ENCODE measurements around the gene ALG13.

GRCh38 chrX:111742018-111742417, 61.0 kb downstream of the ALG13 start:
- no peak for TF ChIP-seq CTCF (conservative IDR thresholded peaks at IDR 0.05; ENCODE audit: low read depth in 2 of 2)
- no peak for TF ChIP-seq CREB1 (CRISPR knock-in tag; IDR thresholded peaks at IDR 0.05; ENCODE audit: low read depth)
- no peak for TF ChIP-seq POLR2AphosphoS5 (IDR thresholded peaks at IDR 0.05; ENCODE audit: low read depth)
- TF ChIP-seq REST (IDR thresholded peaks at IDR 0.05; ENCODE audit: unreplicated experiment), result no peak
- TF ChIP-seq STAT1 (IDR thresholded peaks at IDR 0.05; ENCODE audit: unreplicated experiment), result no peak
- TF ChIP-seq EZH2phosphoT487 (IDR thresholded peaks at IDR 0.05; ENCODE audit: unreplicated experiment), result no peak
- TF ChIP-seq EZH2 (IDR thresholded peaks at IDR 0.05; ENCODE audit: low read depth, unreplicated experiment), result no peak
- TF ChIP-seq ZNF114 (CRISPR knock-in tag; IDR thresholded peaks at IDR 0.05), result no peak
- TF ChIP-seq ZNF462 (CRISPR knock-in tag; IDR thresholded peaks at IDR 0.05), result no peak
- TF ChIP-seq JUNB (IDR thresholded peaks at IDR 0.05; ENCODE audit: unreplicated experiment), result no peak
- no peak for TF ChIP-seq ETS1 (IDR thresholded peaks at IDR 0.05)
- no peak for TF ChIP-seq NANOG (IDR thresholded peaks at IDR 0.05; ENCODE audit: borderline replicate concordance)

Data from GM23338 (cell line).